ENCODE results near the gene TFAP2E. TPM values are rescaled to one million over a fixed set of nuclear protein-coding genes. Genes with fewer than 3 reads are reported as not detected.
A peak's percentile ranks its signal among the peaks of the same experiment; 100 is the strongest.

TFAP2E gene
- total RNA-seq, 1 experiment from 2014 or later: not detected

- no peak for DNase-seq (ENCODE audit: low spot score)
- in situ Hi-C loops (cut with HindIII; ENCODE audit: low sequenced_read_pairs): no loop called here
Measured at GRCh38 chr1:35619237-35620121, 46.4 kb downstream of the TFAP2E start.

GRCh38 chr1:35622510-35623178, 49.5 kb downstream of the TFAP2E start:
- no peak for DNase-seq (ENCODE audit: low spot score)
- in situ Hi-C loops (cut with HindIII; ENCODE audit: low sequenced_read_pairs): no loop called here

- in situ Hi-C loops (cut with HindIII; ENCODE audit: low sequenced_read_pairs): no loop called here
- DNase-seq (ENCODE audit: low spot score): no peak
Measured at GRCh38 chr1:35623832-35624231, 50.7 kb downstream of the TFAP2E start.

GRCh38 chr1:35629051-35629450, 55.9 kb downstream of the TFAP2E start:
- in situ Hi-C loops (cut with HindIII; ENCODE audit: low sequenced_read_pairs): no loop called here
- no peak for DNase-seq (ENCODE audit: low spot score)

GRCh38 chr1:35631396-35631795, 58.3 kb downstream of the TFAP2E start:
- in situ Hi-C loops (cut with HindIII; ENCODE audit: low sequenced_read_pairs): no loop called here
- no peak for DNase-seq (ENCODE audit: low spot score)

GRCh38 chr1:35633547-35633946, 60.4 kb downstream of the TFAP2E start:
- no peak for DNase-seq (ENCODE audit: low spot score)
- in situ Hi-C loops (cut with HindIII; ENCODE audit: low sequenced_read_pairs): no loop called here

- in situ Hi-C loops (cut with HindIII; ENCODE audit: low sequenced_read_pairs): no loop called here
- no peak for DNase-seq (ENCODE audit: low spot score)
Measured at GRCh38 chr1:35637401-35637809, 64.3 kb downstream of the TFAP2E start.

- DNase-seq (ENCODE audit: low spot score): no peak
- in situ Hi-C loops (cut with HindIII; ENCODE audit: low sequenced_read_pairs): no loop called here
Measured at GRCh38 chr1:35640380-35641232, 67.5 kb downstream of the TFAP2E start.

GRCh38 chr1:35641233-35641866, 68.2 kb downstream of the TFAP2E start, which contains the start of gene PSMB2:
Gene PSMB2 (minus strand): TSS chr1:35641526. CDS start chr1:35641432, 94 bp downstream.
- in situ Hi-C loops (cut with HindIII; ENCODE audit: low sequenced_read_pairs): no loop called here

GRCh38 chr1:35642471-35642955, 69.4 kb downstream of the TFAP2E start:
- no peak for DNase-seq (ENCODE audit: low spot score)
- in situ Hi-C loops (cut with HindIII; ENCODE audit: low sequenced_read_pairs): no loop called here

More at GRCh38 chr1:35641233-35641866, 68.2 kb downstream of the TFAP2E start, which contains the start of gene PSMB2:
- DNase-seq (ENCODE audit: low spot score): peak; percentile 96

GRCh38 chr1:35644204-35644603, 71.1 kb downstream of the TFAP2E start:
- no peak for DNase-seq (ENCODE audit: low spot score)
- in situ Hi-C loops (cut with HindIII; ENCODE audit: low sequenced_read_pairs): no loop called here

Other genes starting within 250 kb of the TFAP2E start
- gene KIAA0319L, start 15.9 kb upstream of the TFAP2E start, total RNA-seq (2014; rRNA removed; shearing (Covaris generic)): 25.5 and 31.1 TPM in 2 replicates
- 19.2 and 28.3 TPM in 2 replicates for gene NCDN, start 15.5 kb upstream of the TFAP2E start, total RNA-seq (2014; rRNA removed; shearing (Covaris generic))
- 99.8 and 124 TPM in 2 replicates for gene PSMB2, start 68.2 kb downstream of the TFAP2E start, total RNA-seq (2014; rRNA removed; shearing (Covaris generic))
- 18.0 and 18.4 TPM in 2 replicates for gene C1orf216, start 145.6 kb downstream of the TFAP2E start, total RNA-seq (2014; rRNA removed; shearing (Covaris generic))
- 14.3 and 25.1 TPM in 2 replicates for gene CLSPN, start 196.7 kb downstream of the TFAP2E start, total RNA-seq (2014; rRNA removed; shearing (Covaris generic))
- 3.8 and 7.0 TPM in 2 replicates for gene AGO4, start 234.7 kb downstream of the TFAP2E start, total RNA-seq (2014; rRNA removed; shearing (Covaris generic))